Retinal pigment epithelial cell (primary cell): ENCODE measurements around the gene ACTR1B.
"Not testable (repeated sequence)": the region's sequence is repeated elsewhere in the genome, so short reads cannot be mapped to it uniquely, and the experiment has no call there.

Experiments used
- DNase-seq: peaks from one replicate; pipeline ENCODE4 v3.0.0-alpha.2; 2010; ENCODE audit warnings: low read depth
- H3K4me3 ChIP-seq: 2 replicates; pipeline ENCODE4 v1.5.1; 2011; ENCODE audit warnings: mild to moderate bottlenecking, low read length, control low read depth, moderate library complexity
- CTCF ChIP-seq: conservative IDR thresholded peaks from 2 replicates; pipeline ENCODE4 v1.5.1; 2011; ENCODE audit warnings: low read depth, low read length, control low read depth, inconsistent platforms

ACTR1B gene

DNA sequence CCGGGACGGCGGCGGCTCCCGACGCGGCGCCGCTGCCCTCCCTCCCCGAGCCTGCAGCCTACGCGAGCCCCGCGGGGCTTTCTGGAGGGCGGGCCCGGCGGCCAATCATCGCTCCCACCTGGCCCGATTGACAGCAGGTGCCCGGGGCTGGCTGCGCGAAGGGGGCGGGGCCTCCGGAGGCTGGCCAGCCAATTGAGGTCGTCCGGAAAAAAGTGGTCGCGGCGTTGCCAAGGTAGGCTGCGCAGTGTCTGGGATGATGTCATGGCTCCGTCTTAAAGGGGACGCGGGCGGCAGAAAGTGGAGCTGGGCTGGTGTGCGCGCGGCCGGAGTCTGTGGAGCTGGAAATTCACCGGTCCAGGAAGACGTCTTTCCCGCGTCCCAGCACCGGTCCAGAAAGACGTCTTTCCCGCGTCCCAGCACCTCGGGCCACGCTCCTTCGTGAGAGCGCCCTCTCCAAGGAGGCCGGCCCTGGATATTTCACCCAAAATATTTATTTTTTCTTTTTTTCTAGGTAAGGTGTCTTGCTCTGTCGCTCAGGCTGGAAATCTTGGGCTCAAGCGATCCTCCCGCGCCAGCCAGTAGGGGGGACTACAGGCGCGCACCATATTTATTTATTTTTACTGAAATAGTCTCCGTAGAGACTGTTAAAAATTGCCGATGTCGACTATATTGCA, at the start of gene ACTR1B:
ACTR1B (minus strand) TSS at position 83 of the 674 bp plus-strand sequence. CDS start 154 bp downstream, outside the sequence.
- TF ChIP-seq CTCF: peak; percentile 70
- peak; percentile 93 for DNase-seq
- H3K4me3 ChIP-seq: peak within 1 kb of the TSS; percentile 79

DNA sequence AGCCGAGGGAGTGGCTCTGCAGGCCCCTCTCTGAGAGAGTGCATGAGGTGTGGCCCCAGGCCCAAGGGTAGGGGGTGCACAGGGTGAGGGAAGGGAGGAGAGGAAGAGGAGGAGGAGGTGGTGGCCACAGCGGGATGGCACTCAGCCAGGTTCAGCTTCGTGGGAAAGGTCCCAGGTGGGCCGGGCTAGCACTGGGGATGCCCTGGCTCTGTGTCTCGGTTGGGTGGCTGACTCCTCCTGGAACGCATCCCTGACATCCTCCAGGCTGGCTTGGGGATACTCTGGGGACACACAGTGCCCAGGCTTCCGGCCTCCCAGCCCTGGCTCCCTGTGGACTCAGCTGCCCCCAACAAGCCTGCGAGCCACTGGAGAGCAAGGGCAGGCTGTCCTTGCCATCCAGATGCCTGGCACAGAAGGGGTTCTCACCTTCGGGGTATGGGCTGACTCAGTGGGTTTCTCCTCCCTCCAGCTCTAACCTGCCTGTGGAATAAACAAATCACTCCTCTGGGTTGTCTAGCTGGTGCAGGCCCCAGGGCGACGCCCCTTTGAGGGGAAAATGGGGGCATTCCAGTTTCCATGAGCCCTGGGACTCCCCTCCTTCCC, 49.0 kb upstream of the ACTR1B start:
- H3K4me3 ChIP-seq: no peak overlapping the region
- TF ChIP-seq CTCF: no peak
- DNase-seq: no peak

DNA sequence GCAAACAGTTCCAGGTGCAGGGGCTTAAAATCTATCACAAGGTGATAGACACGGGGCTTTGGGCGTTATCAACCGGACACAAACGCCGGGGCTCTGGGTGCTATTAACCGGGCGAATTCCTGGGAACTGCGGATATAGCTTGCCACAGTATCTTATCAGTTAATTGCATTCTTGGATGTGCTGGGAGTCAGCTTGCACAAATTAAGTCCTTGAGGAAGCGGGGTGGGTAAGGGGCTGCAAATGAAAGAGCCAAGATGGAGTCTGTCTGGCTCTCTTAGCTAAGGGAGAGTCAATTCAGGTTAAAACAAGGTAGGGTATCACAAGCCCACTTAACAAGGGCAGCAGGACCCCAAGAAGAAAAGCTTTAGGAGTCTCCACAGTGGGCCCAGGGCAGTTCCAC, 48.3 kb upstream of the ACTR1B start:
- DNase-seq, H3K4me3 ChIP-seq: not testable (repeated sequence)

DNA sequence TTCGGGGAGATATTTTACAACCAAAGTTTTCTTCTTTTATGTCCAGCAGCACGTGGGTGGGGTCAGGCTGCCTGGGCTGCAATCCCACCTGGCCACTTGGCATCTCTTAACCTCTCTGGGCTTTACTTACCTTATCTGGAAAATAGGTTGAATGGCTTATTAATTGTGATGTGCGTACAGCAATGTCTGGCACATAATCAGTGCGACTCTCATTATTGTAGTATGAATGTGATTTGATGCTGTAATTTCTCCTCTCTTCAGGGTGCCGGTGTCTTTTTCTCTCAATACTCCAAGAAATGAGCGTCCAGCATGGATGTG, 47.5 kb upstream of the ACTR1B start:
- no peak overlapping the region for H3K4me3 ChIP-seq
- TF ChIP-seq CTCF: no peak
- no peak for DNase-seq

- no peak for DNase-seq
- H3K4me3 ChIP-seq: no peak overlapping the region
- TF ChIP-seq CTCF: no peak
Measured at GRCh38 chr2:97708608-97709007, 44.8 kb upstream of the ACTR1B start.

GRCh38 chr2:97708048-97708380, 44.2 kb upstream of the ACTR1B start:
- TF ChIP-seq CTCF: no peak
- DNase-seq: no peak
- no peak overlapping the region for H3K4me3 ChIP-seq

DNA sequence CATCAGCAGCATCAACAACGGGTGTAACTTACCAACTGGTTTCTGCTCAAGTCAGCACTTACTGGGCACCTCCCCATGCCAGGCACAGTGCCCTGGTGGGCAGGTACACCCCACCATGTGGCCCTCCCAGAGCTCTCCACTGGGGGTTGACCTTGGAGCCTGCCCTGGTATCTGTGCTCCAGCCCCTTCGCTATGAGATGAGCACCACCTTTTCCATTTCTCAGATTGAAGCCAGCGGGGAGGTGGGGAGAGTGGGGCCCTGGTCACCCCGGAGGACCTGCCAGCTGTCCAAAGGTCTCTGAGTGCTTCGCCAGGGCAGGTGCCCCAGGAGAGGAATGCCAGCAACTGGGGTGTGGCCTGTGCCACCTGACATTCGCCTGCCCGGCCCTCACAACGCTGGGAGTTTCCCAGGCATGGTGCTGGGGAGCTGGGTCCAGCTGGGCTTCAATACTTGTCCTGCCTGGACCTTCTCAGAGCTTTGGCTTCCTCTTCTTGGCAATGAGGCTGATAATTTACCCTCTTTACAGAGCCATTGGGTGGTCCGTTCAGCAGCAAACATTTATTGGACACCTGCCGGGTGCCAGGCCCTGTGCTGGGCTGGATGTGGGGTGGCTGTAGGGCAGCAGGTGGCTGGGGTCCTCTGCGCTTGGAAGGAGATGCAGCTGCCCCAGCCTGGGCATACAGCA, 43.7 kb upstream of the ACTR1B start:
- TF ChIP-seq CTCF: no peak

More for the DNA sequence above, 43.7 kb upstream of the ACTR1B start:
- DNase-seq: no peak
- H3K4me3 ChIP-seq: no peak overlapping the region
